GM19035 (cell line): ENCODE measurements around the gene TFR2.

Source experiments
- ATAC-seq: cut with Tn5 transposase; IDR thresholded peaks from one replicate; pipeline ENCODE4 v1.9.1; 2021; ENCODE audit not compliant: unreplicated experiment

TFR2 gene

GRCh38 chr7:100613412-100614175, 27.8 kb downstream of the TFR2 start:
- no peak for ATAC-seq

GRCh38 chr7:100612730-100613390, 28.5 kb downstream of the TFR2 start:
- no peak for ATAC-seq

- ATAC-seq: peak; percentile 91
Observed at GRCh38 chr7:100611983-100612729, 29.2 kb downstream of the TFR2 start, which contains the start of gene MOSPD3. TSS of gene MOSPD3 (plus strand) at chr7:100612540. CDS start at chr7:100612792, 252 bp downstream.

- no peak for ATAC-seq
Observed at GRCh38 chr7:100609958-100610357, 31.4 kb downstream of the TFR2 start.

- no peak for ATAC-seq
Observed at GRCh38 chr7:100607111-100607510, 34.2 kb downstream of the TFR2 start.

GRCh38 chr7:100606313-100606712, 35.0 kb downstream of the TFR2 start:
- no peak for ATAC-seq

- ATAC-seq: no peak
Observed at GRCh38 chr7:100604976-100605911, 36.1 kb downstream of the TFR2 start.

GRCh38 chr7:100604028-100604975, 37.0 kb downstream of the TFR2 start:
- ATAC-seq: peak; percentile 47

GRCh38 chr7:100603726-100604027, 37.7 kb downstream of the TFR2 start:
- no peak for ATAC-seq

- ATAC-seq: no peak
Observed at GRCh38 chr7:100602889-100603725, 38.2 kb downstream of the TFR2 start.

- ATAC-seq: no peak
Observed at GRCh38 chr7:100600730-100601038, 40.7 kb downstream of the TFR2 start.

GRCh38 chr7:100599911-100600729, 41.2 kb downstream of the TFR2 start:
- no peak for ATAC-seq

GRCh38 chr7:100598425-100598824, 42.9 kb downstream of the TFR2 start:
- no peak for ATAC-seq

GRCh38 chr7:100595188-100595587, 46.2 kb downstream of the TFR2 start:
- ATAC-seq: no peak

GRCh38 chr7:100591596-100591995, 49.8 kb downstream of the TFR2 start:
- ATAC-seq: no peak

GRCh38 chr7:100590077-100590737, 51.1 kb downstream of the TFR2 start:
- no peak for ATAC-seq

- no peak for ATAC-seq
Observed at GRCh38 chr7:100589341-100589947, 51.9 kb downstream of the TFR2 start.
